ENCODE results near the gene PLEKHG2.

DNA sequence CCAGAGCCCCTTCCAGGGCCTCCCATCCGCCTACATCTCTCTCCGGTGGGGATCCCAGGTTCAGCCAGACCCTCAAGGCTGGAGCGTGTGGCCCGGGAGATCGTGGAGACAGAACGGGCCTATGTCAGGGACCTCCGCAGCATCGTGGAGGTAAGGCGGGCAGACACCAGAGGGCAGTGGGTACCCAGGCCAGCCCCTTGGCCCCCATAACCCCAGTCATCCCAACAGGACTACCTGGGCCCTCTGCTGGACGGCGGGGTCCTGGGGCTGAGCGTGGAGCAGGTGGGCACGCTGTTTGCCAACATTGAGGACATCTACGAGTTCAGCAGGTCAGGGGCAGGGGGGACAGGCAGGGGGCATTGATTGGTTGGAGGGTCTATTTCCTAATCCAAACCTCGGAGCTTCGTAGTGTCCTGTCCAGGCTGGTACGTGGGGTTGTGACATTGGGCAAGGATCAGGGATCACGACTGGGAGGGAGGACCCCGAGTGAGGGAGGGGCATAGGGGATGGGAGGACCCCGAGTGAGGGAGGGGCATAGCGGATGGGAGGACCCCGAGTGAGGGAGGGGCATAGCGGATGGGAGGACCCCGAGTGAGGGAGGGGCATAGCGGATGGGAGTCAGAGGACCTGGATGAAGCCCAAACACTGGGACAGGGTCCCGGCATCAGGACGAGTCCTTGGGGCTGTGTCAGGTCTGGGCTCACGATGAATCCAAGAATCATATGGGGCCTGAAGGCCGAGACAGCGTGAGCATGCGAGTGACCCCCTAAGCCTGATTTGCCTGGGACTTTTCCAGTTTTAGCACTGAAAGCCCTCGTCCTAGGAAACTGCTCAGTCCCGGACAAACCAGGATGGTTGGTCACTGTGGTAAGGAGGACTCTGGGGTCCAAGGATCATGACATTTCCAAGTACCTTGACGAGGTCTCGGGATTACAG, 2.9 kb downstream of the PLEKHG2 start:
- no peak for TF ChIP-seq ZFP36 (IDR thresholded peaks at IDR 0.05; ENCODE audit: low read depth, low read length, partially characterized antibody)
- no peak for TF ChIP-seq FOS (IDR thresholded peaks at IDR 0.05; ENCODE audit: extremely low read depth, insufficient read length)
- no peak for TF ChIP-seq KDM1A (IDR thresholded peaks at IDR 0.05)
- no peak for TF ChIP-seq CREB1 (IDR thresholded peaks at IDR 0.05)
- no peak for TF ChIP-seq CREB1 (CRISPR knock-in tag; IDR thresholded peaks at IDR 0.05)
- TF ChIP-seq ZNF239 (CRISPR knock-in tag; IDR thresholded peaks at IDR 0.05), result no peak
- TF ChIP-seq ZC3H4 (CRISPR knock-in tag; IDR thresholded peaks at IDR 0.05; ENCODE audit: borderline replicate concordance), result no peak
- TF ChIP-seq NR1H2 (CRISPR knock-in tag; IDR thresholded peaks at IDR 0.05), result no peak
- no peak for TF ChIP-seq TCF7 (IDR thresholded peaks at IDR 0.05; ENCODE audit: borderline replicate concordance)
- TF ChIP-seq, protein P1, sequence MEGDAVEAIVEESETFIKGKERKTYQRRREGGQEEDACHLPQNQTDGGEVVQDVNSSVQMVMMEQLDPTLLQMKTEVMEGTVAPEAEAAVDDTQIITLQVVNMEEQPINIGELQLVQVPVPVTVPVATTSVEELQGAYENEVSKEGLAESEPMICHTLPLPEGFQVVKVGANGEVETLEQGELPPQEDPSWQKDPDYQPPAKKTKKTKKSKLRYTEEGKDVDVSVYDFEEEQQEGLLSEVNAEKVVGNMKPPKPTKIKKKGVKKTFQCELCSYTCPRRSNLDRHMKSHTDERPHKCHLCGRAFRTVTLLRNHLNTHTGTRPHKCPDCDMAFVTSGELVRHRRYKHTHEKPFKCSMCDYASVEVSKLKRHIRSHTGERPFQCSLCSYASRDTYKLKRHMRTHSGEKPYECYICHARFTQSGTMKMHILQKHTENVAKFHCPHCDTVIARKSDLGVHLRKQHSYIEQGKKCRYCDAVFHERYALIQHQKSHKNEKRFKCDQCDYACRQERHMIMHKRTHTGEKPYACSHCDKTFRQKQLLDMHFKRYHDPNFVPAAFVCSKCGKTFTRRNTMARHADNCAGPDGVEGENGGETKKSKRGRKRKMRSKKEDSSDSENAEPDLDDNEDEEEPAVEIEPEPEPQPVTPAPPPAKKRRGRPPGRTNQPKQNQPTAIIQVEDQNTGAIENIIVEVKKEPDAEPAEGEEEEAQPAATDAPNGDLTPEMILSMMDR (IDR thresholded peaks at IDR 0.05 in 2 of 3, conservative IDR thresholded peaks at IDR 0.05 in 1 of 3; ENCODE audit: insufficient read depth in 2 of 3, low read depth in 1 of 3, low read length in 3 of 3), result 0 out of 6 replicates have a peak, but pooled peaks of 1 of the 3 experiments have one; percentile 17
- TF ChIP-seq HDGF (IDR thresholded peaks at IDR 0.05), result no peak
- TF ChIP-seq ZNF217 (CRISPR knock-in tag; IDR thresholded peaks at IDR 0.05), result no peak
- TF ChIP-seq SLC30A9 (CRISPR knock-in tag; IDR thresholded peaks at IDR 0.05), result no peak
- TF ChIP-seq, protein P2, sequence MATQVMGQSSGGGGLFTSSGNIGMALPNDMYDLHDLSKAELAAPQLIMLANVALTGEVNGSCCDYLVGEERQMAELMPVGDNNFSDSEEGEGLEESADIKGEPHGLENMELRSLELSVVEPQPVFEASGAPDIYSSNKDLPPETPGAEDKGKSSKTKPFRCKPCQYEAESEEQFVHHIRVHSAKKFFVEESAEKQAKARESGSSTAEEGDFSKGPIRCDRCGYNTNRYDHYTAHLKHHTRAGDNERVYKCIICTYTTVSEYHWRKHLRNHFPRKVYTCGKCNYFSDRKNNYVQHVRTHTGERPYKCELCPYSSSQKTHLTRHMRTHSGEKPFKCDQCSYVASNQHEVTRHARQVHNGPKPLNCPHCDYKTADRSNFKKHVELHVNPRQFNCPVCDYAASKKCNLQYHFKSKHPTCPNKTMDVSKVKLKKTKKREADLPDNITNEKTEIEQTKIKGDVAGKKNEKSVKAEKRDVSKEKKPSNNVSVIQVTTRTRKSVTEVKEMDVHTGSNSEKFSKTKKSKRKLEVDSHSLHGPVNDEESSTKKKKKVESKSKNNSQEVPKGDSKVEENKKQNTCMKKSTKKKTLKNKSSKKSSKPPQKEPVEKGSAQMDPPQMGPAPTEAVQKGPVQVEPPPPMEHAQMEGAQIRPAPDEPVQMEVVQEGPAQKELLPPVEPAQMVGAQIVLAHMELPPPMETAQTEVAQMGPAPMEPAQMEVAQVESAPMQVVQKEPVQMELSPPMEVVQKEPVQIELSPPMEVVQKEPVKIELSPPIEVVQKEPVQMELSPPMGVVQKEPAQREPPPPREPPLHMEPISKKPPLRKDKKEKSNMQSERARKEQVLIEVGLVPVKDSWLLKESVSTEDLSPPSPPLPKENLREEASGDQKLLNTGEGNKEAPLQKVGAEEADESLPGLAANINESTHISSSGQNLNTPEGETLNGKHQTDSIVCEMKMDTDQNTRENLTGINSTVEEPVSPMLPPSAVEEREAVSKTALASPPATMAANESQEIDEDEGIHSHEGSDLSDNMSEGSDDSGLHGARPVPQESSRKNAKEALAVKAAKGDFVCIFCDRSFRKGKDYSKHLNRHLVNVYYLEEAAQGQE (IDR thresholded peaks at IDR 0.05; ENCODE audit: borderline replicate concordance), result no peak
- TF ChIP-seq, protein P2 (CRISPR knock-in tag; IDR thresholded peaks at IDR 0.05; ENCODE audit: low read depth), result no peak
- TF ChIP-seq ELF4 (CRISPR knock-in tag; IDR thresholded peaks at IDR 0.05), result no peak
